K562 (cell line): ENCODE results near the gene TTLL8. TPM values are rescaled to one million over a fixed set of nuclear protein-coding genes. Genes with fewer than 3 reads are reported as not detected.

Experiments
- ATAC-seq: fragments of 200-7000 bp; cut with Tn5 transposase; 3 replicates; pipeline ENCODE4 v1.9.1; 2020; ENCODE audit warnings: moderate library complexity
- BruUV-seq: library from RNA; stranded (reverse); fragments of 400-500 nt; replicated peaks from 2 replicates; lab custom pipeline; 2021; lab: Mats Ljungman, UMichigan
- CTCF ChIA-PET: fragments of 300-600 bp; formaldehyde crosslinking; extraction: SDS; loops from one replicate; lab custom pipeline; 2021; ENCODE audit warnings: low intra/inter-chr PET ratio; lab: Yijun Ruan, JAX
- POLR2A ChIA-PET: fragments of 300-600, 350-650 bp; sonication (Branson Sonifier 250); formaldehyde crosslinking; extraction: SDS; loops from one replicate; lab custom pipeline; 2021; ENCODE audit warnings: antibody characterized with exemption, inconsistent platforms; lab: Yijun Ruan, JAX
- DNase-seq, 4 experiments: peaks; one replicate each; pipeline versions ENCODE4 v3.0.0 to v3.0.0-alpha.2; 2011 to 2018; ENCODE audit warnings: low spot score in 3 of 4, mixed read lengths in 3 of 4; ENCODE audit errors: extremely low read depth in 1 of 4
- FAIRE-seq: peaks from 2 replicates; lab custom pipeline; 2011; peaks lifted over from hg19 to GRCh38; lab: Jason Lieb, UNC
- H2AFZ ChIP-seq: 2 replicates; pipeline ENCODE4 v1.6.0; 2011; ENCODE audit warnings: low read depth, low read length, control low read depth, inconsistent platforms
- H3K27ac ChIP-seq: fragments of 200-600 bp; 3 replicates; pipeline ENCODE4 v1.8.0; 2011; ENCODE audit warnings: low read depth, mild to moderate bottlenecking, control low read depth, inconsistent platforms, low read length, moderate library complexity, mixed read lengths; ENCODE audit errors: extremely low read depth
- H3K27me3 ChIP-seq, 2 experiments: fragments of 300-600 bp in 1 of 2; 2 replicates in 1 of 2; 3 replicates in 1 of 2; pipeline versions ENCODE4 v1.6.0 to v1.8.0; 2011; ENCODE audit warnings: inconsistent platforms in 2 of 2, low read length in 2 of 2, mild to moderate bottlenecking in 1 of 2, mixed read lengths in 1 of 2, moderate library complexity in 1 of 2; ENCODE audit not compliant: control insufficient read depth in 2 of 2, insufficient read depth in 2 of 2
- H3K36me3 ChIP-seq: fragments of 300-600 bp; 3 replicates; pipeline ENCODE4 v1.8.0; 2011; ENCODE audit warnings: mild to moderate bottlenecking, low read length, inconsistent platforms; ENCODE audit not compliant: control insufficient read depth, insufficient read depth
- H3K4me1 ChIP-seq, 2 experiments: fragments of 200-600 bp in 1 of 2; replicated peaks in 1 of 2; 2 replicates in 1 of 2; 3 replicates in 1 of 2; pipeline versions ENCODE4 v1.5.1 to v1.8.0; 2011; ENCODE audit warnings: inconsistent platforms in 2 of 2, low read length in 2 of 2, mild to moderate bottlenecking in 1 of 2, mixed read lengths in 1 of 2, moderate library complexity in 1 of 2; ENCODE audit not compliant: control insufficient read depth in 2 of 2, insufficient read depth in 2 of 2
- H3K4me2 ChIP-seq: 2 replicates; pipeline ENCODE4 v1.6.1; 2011; ENCODE audit warnings: low read length, control low read depth, inconsistent platforms, mixed read lengths; ENCODE audit not compliant: insufficient read depth
- H3K4me3 ChIP-seq: fragments of 200-600 bp; sonication (generic), shearing (Covaris generic); 2 replicates; pipeline ENCODE4 v1.5.1; 2016; ENCODE audit warnings: control low read depth, inconsistent platforms
- H3K79me2 ChIP-seq: fragments of 200-600 bp; 3 replicates; pipeline ENCODE4 v1.8.0; 2011; ENCODE audit warnings: low read length, inconsistent platforms; ENCODE audit not compliant: control insufficient read depth, insufficient read depth
- H3K9ac ChIP-seq, 2 experiments: 2 replicates each; pipeline versions ENCODE4 v1.6.0 to v1.6.1; 2011; ENCODE audit warnings: low read depth in 2 of 2, low read length in 2 of 2, control low read depth in 1 of 2, inconsistent platforms in 1 of 2, mild to moderate bottlenecking in 1 of 2, mixed read lengths in 1 of 2; ENCODE audit not compliant: insufficient read depth in 1 of 2
- H3K9me1 ChIP-seq: one replicate; pipeline ENCODE4 v1.6.0; 2011; ENCODE audit warnings: inconsistent platforms, mild to moderate bottlenecking, low read length, moderate library complexity; ENCODE audit not compliant: control insufficient read depth, insufficient read depth
- H3K9me3 ChIP-seq: replicated peaks from 2 replicates; pipeline ENCODE4 v1.5.1; 2011; ENCODE audit warnings: low read depth, low read length, inconsistent platforms; ENCODE audit not compliant: control insufficient read depth, insufficient read depth
- H4K20me1 ChIP-seq: replicated peaks from 2 replicates; pipeline ENCODE4 v1.6.1; 2011; ENCODE audit warnings: low read length, inconsistent platforms, mixed read lengths; ENCODE audit not compliant: control insufficient read depth, insufficient read depth
- GTF2F1 ChIP-seq: IDR thresholded peaks from 2 replicates; pipeline ENCODE4 v1.6.1; 2011; ENCODE audit warnings: low read depth, low read length, improper control_type of control experiment
- HNRNPL ChIP-seq: fragments of 200-400 bp; formaldehyde crosslinking; IDR thresholded peaks from 2 replicates; pipeline ENCODE4 v1.6.1; 2017; ENCODE audit warnings: low read depth, mild to moderate bottlenecking, low read length
- KAT2B ChIP-seq: IDR thresholded peaks from one replicate; pipeline ENCODE4 v1.6.1; 2012; ENCODE audit warnings: low read depth, mild to moderate bottlenecking, control low read depth, inconsistent platforms, low read length, moderate library complexity
- KAT8 ChIP-seq: fragments of 450-650 bp; IDR thresholded peaks from 2 replicates; pipeline ENCODE4 v1.6.1; 2016; ENCODE audit warnings: low read depth, mild to moderate bottlenecking
- MAZ ChIP-seq, 2 experiments: fragments of 450-650 bp in 1 of 2; sonication (generic) in 1 of 2; formaldehyde crosslinking; IDR thresholded peaks in 1 of 2; conservative IDR thresholded peaks in 1 of 2; 2 replicates each; pipeline versions ENCODE4 v1.4.0 to v1.5.0; 2020; ENCODE audit warnings: mild to moderate bottlenecking in 1 of 2, missing genetic modification reagents in 1 of 2
- SRSF9 ChIP-seq: fragments of 200-400 bp; formaldehyde crosslinking; IDR thresholded peaks from 2 replicates; pipeline ENCODE4 v1.6.1; 2017; ENCODE audit warnings: low read depth, low read length, borderline replicate concordance
- ZFP36 ChIP-seq: fragments of 150-350 bp; IDR thresholded peaks from 2 replicates; pipeline ENCODE4 v1.6.1; 2018; ENCODE audit warnings: low read length, low read depth; ENCODE audit not compliant: partially characterized antibody
- WGBS: fragments of 100-300 bp; shearing (Covaris generic); methylation state at CpG from one replicate; pipeline ENCODE4 v1.1.6; 2016; ENCODE audit warnings: low coverage, mixed read lengths; ENCODE audit not compliant: insufficient coverage; ENCODE audit errors: missing lambda C conversion rate; 5-methylcytosine and 5-hydroxymethylcytosine counted together
- in situ Hi-C: fragments of 300-500 bp; cut with MboI; formaldehyde crosslinking; loops from 4 replicates; pipeline ENCODE4 v1.15.0; 2018; ENCODE audit warnings: inconsistent platforms, mixed read lengths
- intact Hi-C: fragments of 100-400 bp; cut with micrococcal nuclease; formaldehyde crosslinking; loops from 2 replicates; pipeline ENCODE4 v1.14.2; 2022
- polyA plus RNA-seq, 8 experiments: library from polyadenylated mRNA; depleted of rRNA in 4 of 8; stranded (reverse) in 5 of 8; unstranded in 3 of 8; fragments of >200 nt; fragmentation: Nextera tagmentation in 2 of 8; fragmentation: Illumina TruSeq in 1 of 8; extraction: Ambion mirVana in 2 of 8; extraction: Trizol in 1 of 8; gene quantifications; 2 replicates each; pipeline versions ENCODE4 v1.2.1 to v1.2.3, GENCODE V29; 2011 to 2014; ENCODE audit warnings: inconsistent platforms in 1 of 8, missing spikeins in 1 of 8
- total RNA-seq, 7 experiments: library from RNA; depleted of rRNA in 6 of 7; stranded (reverse); fragments of >200 nt in 6 of 7; fragmentation: Illumina TruSeq in 2 of 7; extraction: Trizol in 2 of 7; gene quantifications; 2 replicates each; pipeline versions ENCODE4 v1.2.1 to v1.2.3, GENCODE V29; 2011 to 2021; ENCODE audit warnings: low replicate concordance in 1 of 7
- TF ChIP-seq, protein P1 (sequence below): sonication (generic); formaldehyde crosslinking; IDR thresholded peaks from 2 replicates; pipeline ENCODE4 v1.8.1; 2023; ENCODE audit warnings: mild to moderate bottlenecking, missing genetic modification reagents

TTLL8 gene
- total and polyA plus RNA-seq, 9 of the 15 experiments (the other 6 are each of a cell fraction or from before 2014, with no cell fraction given): not detected

DNA sequence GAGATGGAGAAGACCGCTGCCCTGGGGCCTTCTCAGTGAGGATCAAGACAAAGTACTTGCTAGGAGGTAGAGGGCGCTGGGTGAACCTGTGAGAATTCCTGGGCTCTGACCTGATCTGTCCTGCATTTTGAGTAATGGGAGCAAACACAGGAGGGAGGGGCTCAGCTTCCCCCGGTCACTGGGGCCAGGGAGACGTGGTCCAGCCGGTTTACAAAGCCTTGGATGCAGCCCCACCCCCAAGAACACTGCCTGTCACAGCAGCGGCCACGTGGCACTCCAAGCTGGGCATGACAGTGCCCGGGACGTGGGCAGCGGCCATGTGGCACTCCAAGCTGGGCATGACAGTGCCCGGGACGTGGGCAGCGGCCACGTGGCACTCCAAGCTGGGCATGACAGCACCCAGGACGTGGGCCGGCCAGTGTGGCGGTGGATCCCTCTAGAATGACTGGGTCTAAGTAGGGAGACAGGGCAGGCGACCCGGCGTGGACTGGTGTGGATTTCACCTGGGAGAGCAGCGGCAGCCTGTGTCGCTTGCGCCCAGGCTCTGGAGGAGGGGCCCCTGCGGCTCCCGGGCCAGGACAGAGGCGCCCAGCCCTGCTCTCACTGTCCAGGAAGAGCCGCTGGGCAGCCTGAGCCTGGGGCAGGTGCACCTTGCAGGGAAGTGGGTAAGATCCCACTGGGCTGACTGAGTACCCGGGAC is 2.5 kb upstream of the TTLL8 start:
- H3K9ac ChIP-seq: no peak overlapping the region
- POLR2A ChIA-PET: no interaction called here
- no peaks in the 10 kb centered on the region for H3K9me3 ChIP-seq
- no peaks in the 10 kb centered on the region for H3K36me3 ChIP-seq
- 35% methylated on average over 20 of the region's 28 CpGs for WGBS
- CTCF ChIA-PET: no interaction called here
- BruUV-seq: no TSS peak
- intact Hi-C loops: no loop called here
- H2AFZ ChIP-seq: no peak overlapping the region
- H3K4me2 ChIP-seq: no peak overlapping the region
- H3K27me3 ChIP-seq: peaks cover 7 to 9% of the 10 kb centered on the region in 2 experiments; a peak in 4 of 5 replicates
- peaks cover 0 to 39% of the 10 kb centered on the region in 2 experiments; a peak in 4 of 5 replicates for H3K4me1 ChIP-seq
- no peak overlapping the region for H3K4me3 ChIP-seq
- FAIRE-seq (no peak), ATAC-seq (no peak), DNase-seq (no peak)
- H4K20me1 ChIP-seq: no peaks in the 10 kb centered on the region
- no peaks in the 10 kb centered on the region for H3K9me1 ChIP-seq
- in situ Hi-C loops: no loop called here
- TF ChIP-seq KAT8 (no peak), HNRNPL (peak; percentile 29; the same call in 1 of the 2 replicates), KAT2B (no peak), MAZ (CRISPR knock-in tag; conservative IDR thresholded peaks at IDR 0.05 in 1 of 2, IDR thresholded peaks at IDR 0.05 in 1 of 2) (no peak), GTF2F1 (no peak), SRSF9 (no peak), ZFP36 (no peak)
- TF ChIP-seq, protein P1, sequence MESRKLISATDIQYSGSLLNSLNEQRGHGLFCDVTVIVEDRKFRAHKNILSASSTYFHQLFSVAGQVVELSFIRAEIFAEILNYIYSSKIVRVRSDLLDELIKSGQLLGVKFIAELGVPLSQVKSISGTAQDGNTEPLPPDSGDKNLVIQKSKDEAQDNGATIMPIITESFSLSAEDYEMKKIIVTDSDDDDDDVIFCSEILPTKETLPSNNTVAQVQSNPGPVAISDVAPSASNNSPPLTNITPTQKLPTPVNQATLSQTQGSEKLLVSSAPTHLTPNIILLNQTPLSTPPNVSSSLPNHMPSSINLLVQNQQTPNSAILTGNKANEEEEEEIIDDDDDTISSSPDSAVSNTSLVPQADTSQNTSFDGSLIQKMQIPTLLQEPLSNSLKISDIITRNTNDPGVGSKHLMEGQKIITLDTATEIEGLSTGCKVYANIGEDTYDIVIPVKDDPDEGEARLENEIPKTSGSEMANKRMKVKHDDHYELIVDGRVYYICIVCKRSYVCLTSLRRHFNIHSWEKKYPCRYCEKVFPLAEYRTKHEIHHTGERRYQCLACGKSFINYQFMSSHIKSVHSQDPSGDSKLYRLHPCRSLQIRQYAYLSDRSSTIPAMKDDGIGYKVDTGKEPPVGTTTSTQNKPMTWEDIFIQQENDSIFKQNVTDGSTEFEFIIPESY (CRISPR knock-in tag): 0 out of 2 replicates have a peak, but pooled peaks have one; percentile 22
- no peak overlapping the region for H3K27ac ChIP-seq
- no peaks in the 10 kb centered on the region for H3K79me2 ChIP-seq
